Endothelial cell of umbilical vein (primary cell): ENCODE measurements around the gene IQGAP3. TPM values are rescaled to one million over a fixed set of nuclear protein-coding genes. Genes with fewer than 3 reads are reported as not detected.

ENCODE experiments used
- BruUV-seq: library from RNA; stranded (reverse); fragments of 400-500 nt; replicated peaks from 2 replicates; lab custom pipeline; 2021; lab: Mats Ljungman, UMichigan
- CTCF ChIA-PET: fragments of 300-600, 350-600 bp; sonication (Branson Sonifier 250); formaldehyde crosslinking; loops from one replicate; lab custom pipeline; 2021; ENCODE audit warnings: antibody characterized with exemption, inconsistent platforms; lab: Charles Lee
- POLR2A ChIA-PET: fragments of 300-600, 350-600 bp; sonication (Branson Sonifier 250); formaldehyde crosslinking; loops from one replicate; lab custom pipeline; 2021; ENCODE audit warnings: antibody characterized with exemption, inconsistent platforms; lab: Charles Lee
- DNase-seq: peaks from one replicate; pipeline ENCODE4 v3.0.0-alpha.2; 2011; ENCODE audit warnings: low read depth, low spot score
- FAIRE-seq: peaks from 2 replicates; lab custom pipeline; 2011; peaks lifted over from hg19 to GRCh38; lab: Jason Lieb, UNC
- H2AFZ ChIP-seq: 2 replicates; pipeline ENCODE4 v1.6.0; 2012; ENCODE audit warnings: low read depth, low read length, control low read depth, inconsistent platforms
- H3K27ac ChIP-seq: 2 replicates; pipeline ENCODE4 v1.5.1; 2011; ENCODE audit warnings: low read depth, mild to moderate bottlenecking, control low read depth, low read length, moderate library complexity; ENCODE audit not compliant: insufficient read depth
- H3K27me3 ChIP-seq, 2 experiments: 2 replicates each; pipeline versions ENCODE4 v1.6.0 to v1.6.1; 2011; ENCODE audit warnings: low read length in 2 of 2, mixed read lengths in 1 of 2; ENCODE audit not compliant: control insufficient read depth in 2 of 2, insufficient read depth in 2 of 2
- H3K36me3 ChIP-seq, 2 experiments: 2 replicates in 1 of 2; 3 replicates in 1 of 2; pipeline ENCODE4 v1.5.1; 2011; ENCODE audit warnings: low read length in 2 of 2, mild to moderate bottlenecking in 1 of 2, moderate library complexity in 1 of 2; ENCODE audit not compliant: control insufficient read depth in 2 of 2, insufficient read depth in 2 of 2; ENCODE audit errors: extremely low read depth in 1 of 2
- H3K4me1 ChIP-seq: 3 replicates; pipeline ENCODE4 v1.5.1; 2011; ENCODE audit warnings: mild to moderate bottlenecking, low read length; ENCODE audit not compliant: control insufficient read depth, insufficient read depth; ENCODE audit errors: extremely low read depth
- H3K4me2 ChIP-seq: 2 replicates; pipeline ENCODE4 v1.6.1; 2011; ENCODE audit warnings: low read length, control low read depth, mixed read lengths; ENCODE audit not compliant: insufficient read depth
- H3K4me3 ChIP-seq, 3 experiments: fragments of 200-600 bp in 1 of 3; sonication (generic), shearing (Covaris generic) in 1 of 3; replicated peaks in 1 of 3; 2 replicates each; pipeline ENCODE4 v1.5.1; 2011 to 2016; ENCODE audit warnings: control low read depth in 3 of 3, low read length in 3 of 3, mild to moderate bottlenecking in 2 of 3, inconsistent platforms in 1 of 3, low read depth in 1 of 3, moderate library complexity in 1 of 3; ENCODE audit not compliant: insufficient read depth in 1 of 3
- H3K79me2 ChIP-seq: 2 replicates; pipeline ENCODE4 v1.6.0; 2012; ENCODE audit warnings: low read length, inconsistent platforms; ENCODE audit not compliant: control insufficient read depth, insufficient read depth
- H3K9ac ChIP-seq: replicated peaks from 2 replicates; pipeline ENCODE3; 2011; ENCODE audit warnings: low read length, control low read depth; ENCODE audit not compliant: insufficient read depth; ENCODE audit errors: extremely low read depth
- H3K9me1 ChIP-seq: replicated peaks from 3 replicates; pipeline ENCODE4 v1.6.0; 2011; ENCODE audit warnings: mild to moderate bottlenecking, low read length; ENCODE audit not compliant: control insufficient read depth, insufficient read depth; ENCODE audit errors: extremely low read depth
- H3K9me3 ChIP-seq: replicated peaks from 2 replicates; pipeline ENCODE4 v1.5.1; 2012; ENCODE audit warnings: low read length, inconsistent platforms; ENCODE audit not compliant: control insufficient read depth, insufficient read depth
- H4K20me1 ChIP-seq: replicated peaks from 2 replicates; pipeline ENCODE3; 2011; ENCODE audit warnings: mild to moderate bottlenecking, low read length; ENCODE audit not compliant: control insufficient read depth, insufficient read depth; ENCODE audit errors: extremely low read depth
- EZH2 ChIP-seq: IDR thresholded peaks from 2 replicates; pipeline ENCODE4 v1.6.1; 2012; ENCODE audit warnings: borderline replicate concordance, low read depth, mild to moderate bottlenecking, moderate library complexity, low read length, inconsistent platforms; ENCODE audit not compliant: severe bottlenecking
- FOS ChIP-seq: IDR thresholded peaks from 2 replicates; pipeline ENCODE4 v1.6.1; 2011; ENCODE audit warnings: mild to moderate bottlenecking, low read length, moderate library complexity, borderline replicate concordance; ENCODE audit not compliant: insufficient read depth
- GATA2 ChIP-seq: IDR thresholded peaks from 2 replicates; pipeline ENCODE4 v1.7.0; 2011; ENCODE audit warnings: low read depth, mild to moderate bottlenecking, moderate library complexity, mixed read lengths, low read length; ENCODE audit not compliant: insufficient read length, insufficient read depth
- JUN ChIP-seq: IDR thresholded peaks from 2 replicates; pipeline ENCODE4 v1.6.1; 2011; ENCODE audit warnings: borderline replicate concordance, low read depth; ENCODE audit not compliant: insufficient read length, insufficient read depth
- MYC ChIP-seq: IDR thresholded peaks from one replicate; pipeline ENCODE4 v1.6.1; 2011; ENCODE audit warnings: mild to moderate bottlenecking, low read depth, low read length
- POLR2A ChIP-seq: IDR thresholded peaks from 2 replicates; pipeline ENCODE4 v1.6.1; 2012; ENCODE audit warnings: low read depth, mild to moderate bottlenecking, control low read depth, low read length
- POLR2AphosphoS5 ChIP-seq: IDR thresholded peaks from 2 replicates; pipeline ENCODE4 v1.6.1; 2012; ENCODE audit warnings: low read depth, mild to moderate bottlenecking, control low read depth, low read length, moderate library complexity; ENCODE audit not compliant: insufficient read depth
- dilution Hi-C: fragments of 300-500 bp; cut with MboI; formaldehyde crosslinking; loops from one replicate; pipeline ENCODE4 v1.15.0; 2019; ENCODE audit warnings: low sequenced_read_pairs; ENCODE audit not compliant: extremely low pct_ligation_motif_present
- intact Hi-C: fragments of 100-400 bp; cut with micrococcal nuclease; formaldehyde crosslinking; loops from one replicate; pipeline ENCODE4 v1.10.0; 2022
- polyA plus RNA-seq, 4 experiments: library from polyadenylated mRNA; depleted of rRNA in 3 of 4; stranded (reverse) in 3 of 4; unstranded in 1 of 4; fragments of >200 nt; gene quantifications; 2 replicates each; pipeline versions ENCODE4 v1.2.1 to v1.2.3, GENCODE V29; 2011 to 2012; ENCODE audit warnings: missing spikeins in 1 of 4
- total RNA-seq: library from RNA; stranded (reverse); gene quantifications from 2 replicates; pipeline ENCODE4 v1.2.3, GENCODE V29; 2021
- TF ChIP-seq, protein P1 (sequence below), 2 donors: IDR thresholded peaks; 1 replicate in 1 of 2; 2 replicates in 1 of 2; pipeline ENCODE4 v1.5.1; 2011; ENCODE audit warnings: low read length in 2 of 2, mild to moderate bottlenecking in 2 of 2, moderate library complexity in 2 of 2, control low read depth in 1 of 2, inconsistent platforms in 1 of 2, low read depth in 1 of 2; ENCODE audit not compliant: insufficient read depth in 1 of 2; ENCODE audit errors: extremely low read depth in 1 of 2
- TF ChIP-seq, protein P2 (sequence below): IDR thresholded peaks from 2 replicates; pipeline ENCODE4 v1.6.1; 2011; ENCODE audit not compliant: insufficient read depth, insufficient read length

The IQGAP3 gene
- total and polyA plus RNA-seq, 2 donors (not counting 3 experiments of a cell fraction or from before 2014, with no cell fraction given), result 28.3 to 60.7 TPM

DNA sequence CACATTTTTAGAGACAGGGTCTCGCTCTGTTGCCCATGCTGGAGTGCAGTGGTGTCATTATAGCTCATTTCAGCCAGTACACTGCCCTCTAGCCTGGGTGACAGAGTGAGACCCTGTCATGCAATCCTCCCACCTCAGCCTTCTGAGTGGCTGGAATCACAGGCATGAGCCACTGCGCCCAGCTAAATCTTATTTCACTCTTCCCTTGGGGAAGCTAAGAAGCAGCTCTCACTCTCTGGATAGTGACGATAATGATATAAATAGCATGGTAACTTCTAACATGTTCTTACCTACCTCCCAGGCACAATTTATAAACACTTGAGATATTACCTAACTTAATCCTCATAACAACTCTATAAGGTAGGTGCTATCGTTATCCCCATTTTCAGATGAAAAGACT, 24.9 kb downstream of the IQGAP3 start:
- H2AFZ ChIP-seq, result no peak overlapping the region
- H3K36me3 ChIP-seq, result peaks cover 8 to 21% of the 10 kb centered on the region in 2 experiments
- no peak overlapping the region for H3K27ac ChIP-seq
- H3K4me1 ChIP-seq, result no peaks in the 10 kb centered on the region
- DNase-seq, result no peak
- H4K20me1 ChIP-seq, result no peaks in the 10 kb centered on the region
- TF ChIP-seq POLR2A (no peak), EZH2 (no peak), MYC (no peak), FOS (no peak), POLR2AphosphoS5 (no peak), JUN (no peak), GATA2 (no peak)
- TF ChIP-seq, protein P1, sequence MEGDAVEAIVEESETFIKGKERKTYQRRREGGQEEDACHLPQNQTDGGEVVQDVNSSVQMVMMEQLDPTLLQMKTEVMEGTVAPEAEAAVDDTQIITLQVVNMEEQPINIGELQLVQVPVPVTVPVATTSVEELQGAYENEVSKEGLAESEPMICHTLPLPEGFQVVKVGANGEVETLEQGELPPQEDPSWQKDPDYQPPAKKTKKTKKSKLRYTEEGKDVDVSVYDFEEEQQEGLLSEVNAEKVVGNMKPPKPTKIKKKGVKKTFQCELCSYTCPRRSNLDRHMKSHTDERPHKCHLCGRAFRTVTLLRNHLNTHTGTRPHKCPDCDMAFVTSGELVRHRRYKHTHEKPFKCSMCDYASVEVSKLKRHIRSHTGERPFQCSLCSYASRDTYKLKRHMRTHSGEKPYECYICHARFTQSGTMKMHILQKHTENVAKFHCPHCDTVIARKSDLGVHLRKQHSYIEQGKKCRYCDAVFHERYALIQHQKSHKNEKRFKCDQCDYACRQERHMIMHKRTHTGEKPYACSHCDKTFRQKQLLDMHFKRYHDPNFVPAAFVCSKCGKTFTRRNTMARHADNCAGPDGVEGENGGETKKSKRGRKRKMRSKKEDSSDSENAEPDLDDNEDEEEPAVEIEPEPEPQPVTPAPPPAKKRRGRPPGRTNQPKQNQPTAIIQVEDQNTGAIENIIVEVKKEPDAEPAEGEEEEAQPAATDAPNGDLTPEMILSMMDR (IDR thresholded peaks at IDR 0.05; ENCODE audit: extremely low read depth in 1 of 2, insufficient read depth in 1 of 2, low read depth in 1 of 2, low read length in 2 of 2), result no peak
- TF ChIP-seq, protein P2, sequence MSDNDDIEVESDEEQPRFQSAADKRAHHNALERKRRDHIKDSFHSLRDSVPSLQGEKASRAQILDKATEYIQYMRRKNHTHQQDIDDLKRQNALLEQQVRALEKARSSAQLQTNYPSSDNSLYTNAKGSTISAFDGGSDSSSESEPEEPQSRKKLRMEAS, result no peak
- H3K79me2 ChIP-seq, result no peaks in the 10 kb centered on the region
- BruUV-seq, result no TSS peak
- intact Hi-C loops, result no loop called here
- no peak overlapping the region for H3K9ac ChIP-seq
- no peak overlapping the region for H3K4me3 ChIP-seq
- no peaks in the 10 kb centered on the region for H3K9me3 ChIP-seq
- ChIA-PET CTCF (interaction anchor here (0.8 kb wide), 1 partner anchor 67 kb away, joined by 4 read pairs; no protein-coding TSS in a partner anchor), POLR2A (no interaction called here)
- dilution Hi-C loops, result no loop called here
- no peak for FAIRE-seq
- H3K4me2 ChIP-seq, result no peak overlapping the region
- H3K9me1 ChIP-seq, result no peaks in the 10 kb centered on the region
- H3K27me3 ChIP-seq, result no peaks in the 10 kb centered on the region
